CD4-positive, alpha-beta T cell treated with Interleukin-4 for 4 hours (primary cell): ENCODE data around the gene C1orf167.

Experiments
- DNase-seq: peaks from one replicate; pipeline ENCODE4 v3.0.0-alpha.2; 2020

The C1orf167 gene

DNA sequence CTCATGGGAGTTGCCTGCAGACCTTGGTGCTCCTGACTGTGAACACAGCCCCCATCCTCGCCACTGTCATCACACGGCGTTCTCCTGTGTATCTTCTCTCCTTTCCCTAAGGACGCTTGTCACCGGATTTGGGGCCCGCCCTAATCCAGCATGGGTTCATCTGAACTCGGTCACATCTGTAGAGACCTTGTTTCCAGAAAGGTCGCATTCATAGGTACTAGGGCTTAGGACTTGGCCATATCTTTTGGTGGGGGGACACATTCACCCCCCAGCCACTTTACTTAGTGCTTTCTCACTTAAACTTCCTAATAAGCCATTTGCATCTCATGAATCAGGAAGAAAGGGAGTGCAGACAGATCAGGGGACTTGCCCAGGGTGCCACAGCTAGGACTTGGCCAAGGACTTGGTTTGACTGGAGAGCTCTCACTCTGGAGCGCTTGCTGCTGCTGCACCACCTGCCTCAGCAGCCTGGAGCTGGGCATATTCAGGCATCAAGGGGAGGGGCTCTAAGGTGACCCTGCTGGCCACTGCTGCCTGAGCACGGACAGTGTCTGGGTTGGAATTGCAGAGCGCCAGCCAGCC lies 75.9 kb downstream of the C1orf167 start:
- no peak for DNase-seq

DNA sequence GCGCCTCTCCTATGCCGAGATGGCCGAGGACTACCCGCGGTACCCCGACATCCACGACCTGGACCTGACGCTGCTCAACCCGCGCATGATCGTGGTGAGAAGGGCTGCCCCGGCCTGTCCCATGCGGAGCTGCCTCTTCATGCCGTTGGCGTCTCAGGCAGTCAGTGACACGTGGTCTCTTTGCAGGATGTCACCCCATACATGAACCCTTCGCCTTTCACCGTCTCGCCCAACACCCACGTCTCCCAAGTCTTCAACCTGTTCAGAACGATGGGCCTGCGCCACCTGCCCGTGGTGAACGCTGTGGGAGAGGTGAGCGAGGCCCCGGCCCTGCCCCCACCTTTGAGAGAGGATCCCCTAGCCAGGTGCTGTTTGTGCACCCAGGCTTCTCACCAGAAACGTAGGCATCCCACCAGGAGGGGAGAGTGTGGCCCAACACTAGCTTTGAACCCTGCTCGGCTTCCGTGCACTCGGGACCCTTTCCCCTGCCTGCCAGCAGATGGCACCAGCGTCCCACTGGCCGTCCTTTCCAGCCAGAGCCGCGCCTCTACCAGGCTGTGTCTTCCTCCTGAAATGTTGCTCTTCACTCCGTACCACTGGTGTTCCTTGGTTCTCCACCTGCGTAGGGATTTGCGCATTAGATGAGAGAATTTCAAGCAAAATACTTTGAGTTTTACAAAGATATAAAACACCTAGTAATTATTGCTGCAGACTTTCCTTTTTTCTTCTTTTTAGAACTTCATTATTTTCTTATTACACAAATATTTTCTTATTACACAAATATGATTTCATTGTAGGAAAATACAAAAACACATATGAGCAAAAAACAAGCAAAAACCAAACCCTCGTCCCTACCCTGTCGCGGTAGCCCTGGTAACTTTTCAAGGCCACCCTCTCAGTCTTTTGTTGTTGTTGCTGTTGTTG lies 76.6 kb downstream of the C1orf167 start:
- DNase-seq: peak; percentile 61
